Fibroblast of skin of scalp (primary cell): ENCODE data around the gene MEIS1.
A peak's percentile ranks its signal among the peaks of the same experiment; 100 is the strongest.

Source experiments
- DNase-seq: peaks from one replicate; pipeline ENCODE4 v3.0.0-alpha.2; 2013

The MEIS1 gene

DNA sequence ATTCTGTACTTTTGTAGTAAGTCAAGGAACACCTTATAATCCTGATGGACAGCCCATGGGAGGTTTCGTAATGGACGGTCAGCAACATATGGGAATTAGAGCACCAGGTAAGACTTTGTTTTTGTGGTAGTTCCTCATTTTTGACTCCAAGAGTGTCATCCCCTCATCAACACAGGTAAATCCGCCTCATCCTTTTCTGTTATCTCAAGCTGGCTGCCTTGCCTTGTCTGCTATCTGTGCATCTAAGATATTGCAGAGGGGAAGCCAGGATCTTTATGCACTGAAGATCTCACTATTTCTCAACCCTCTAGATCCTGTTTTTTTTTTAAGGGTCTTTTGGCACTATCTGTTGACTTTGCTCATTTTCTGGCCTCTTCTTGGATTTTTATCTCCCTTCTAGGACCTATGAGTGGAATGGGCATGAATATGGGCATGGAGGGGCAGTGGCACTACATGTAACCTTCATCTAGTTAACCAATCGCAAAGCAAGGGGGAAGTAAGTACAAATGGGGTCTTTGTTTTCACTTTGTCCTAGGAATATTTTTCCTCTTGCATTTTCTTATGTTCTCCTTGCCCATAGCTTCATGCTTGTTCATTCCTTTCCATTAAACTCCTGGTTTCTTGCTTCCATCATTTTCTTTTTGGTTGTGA lies 133.8 kb downstream of the MEIS1 start:
- no peak for DNase-seq

DNA sequence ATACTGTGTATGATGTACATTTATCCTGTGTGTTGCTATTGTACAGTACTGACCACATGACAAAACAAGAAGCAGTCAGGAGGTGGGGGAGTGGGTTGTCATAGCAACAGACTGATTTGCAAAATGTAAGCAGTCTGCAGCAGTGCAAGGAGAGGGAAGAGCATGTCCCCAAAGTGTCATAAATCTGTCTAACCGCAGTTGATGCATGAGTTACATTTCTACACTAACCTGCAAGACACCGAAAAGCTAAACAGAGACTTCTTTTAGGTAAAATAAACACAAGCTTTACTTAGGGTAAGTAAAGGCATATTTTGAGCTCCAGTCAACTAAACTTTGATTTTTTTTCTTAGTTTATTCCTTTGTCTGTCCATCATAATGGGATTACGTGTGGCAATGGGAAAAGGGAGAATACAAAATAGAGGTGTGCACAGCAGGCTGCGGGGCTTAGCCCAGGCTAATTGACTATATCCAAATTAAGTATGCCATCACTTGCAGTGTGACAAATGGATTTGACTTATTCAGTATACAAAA lies 134.5 kb downstream of the MEIS1 start:
- peak; percentile 55 for DNase-seq

DNA sequence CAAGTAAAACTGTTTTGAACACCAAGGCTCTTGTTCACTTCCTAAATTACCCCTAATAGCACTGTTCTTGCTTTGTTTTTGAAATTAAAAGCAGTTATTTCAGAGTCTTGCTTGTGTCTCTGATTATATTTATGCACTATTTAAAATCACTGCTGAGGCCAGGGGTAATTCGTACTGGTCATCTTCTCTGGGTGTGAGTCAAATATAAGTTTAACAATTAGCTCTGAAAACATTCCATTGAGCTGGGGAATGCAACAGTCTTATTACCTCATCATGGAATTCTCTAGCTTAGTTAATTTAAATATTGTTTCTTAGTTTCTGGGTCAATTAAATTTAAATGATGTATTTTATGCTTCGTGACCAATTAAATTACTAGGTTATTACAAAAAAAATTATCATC lies 135.0 kb downstream of the MEIS1 start:
- no peak for DNase-seq

DNA sequence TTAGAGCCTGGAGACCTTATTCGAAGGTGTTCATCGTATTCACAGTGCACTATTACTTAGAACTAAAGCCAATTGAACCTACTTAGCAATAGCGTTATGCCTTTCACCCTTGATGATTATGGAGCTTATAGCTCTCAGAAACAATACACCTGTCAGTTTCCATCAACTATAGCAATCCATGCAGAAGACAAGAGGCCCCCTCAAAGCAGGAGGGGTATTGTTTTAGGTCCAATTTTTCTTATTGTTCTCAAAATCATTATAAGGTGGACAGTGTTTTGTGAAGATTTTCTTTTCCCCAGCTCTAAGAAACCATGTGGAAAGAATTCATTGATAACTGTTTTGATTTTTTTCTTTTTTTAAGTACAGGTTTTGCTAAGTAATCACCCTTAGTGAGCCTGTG lies 135.5 kb downstream of the MEIS1 start:
- no peak for DNase-seq

DNA sequence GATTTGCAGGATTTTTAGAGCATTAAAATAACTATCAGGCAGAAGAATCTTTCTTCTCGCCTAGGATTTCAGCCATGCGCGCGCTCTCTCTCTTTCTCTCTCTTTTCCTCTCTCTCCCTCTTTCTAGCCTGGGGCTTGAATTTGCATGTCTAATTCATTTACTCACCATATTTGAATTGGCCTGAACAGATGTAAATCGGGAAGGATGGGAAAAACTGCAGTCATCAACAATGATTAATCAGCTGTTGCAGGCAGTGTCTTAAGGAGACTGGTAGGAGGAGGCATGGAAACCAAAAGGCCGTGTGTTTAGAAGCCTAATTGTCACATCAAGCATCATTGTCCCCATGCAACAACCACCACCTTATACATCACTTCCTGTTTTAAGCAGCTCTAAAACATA lies 137.0 kb downstream of the MEIS1 start:
- no peak for DNase-seq

DNA sequence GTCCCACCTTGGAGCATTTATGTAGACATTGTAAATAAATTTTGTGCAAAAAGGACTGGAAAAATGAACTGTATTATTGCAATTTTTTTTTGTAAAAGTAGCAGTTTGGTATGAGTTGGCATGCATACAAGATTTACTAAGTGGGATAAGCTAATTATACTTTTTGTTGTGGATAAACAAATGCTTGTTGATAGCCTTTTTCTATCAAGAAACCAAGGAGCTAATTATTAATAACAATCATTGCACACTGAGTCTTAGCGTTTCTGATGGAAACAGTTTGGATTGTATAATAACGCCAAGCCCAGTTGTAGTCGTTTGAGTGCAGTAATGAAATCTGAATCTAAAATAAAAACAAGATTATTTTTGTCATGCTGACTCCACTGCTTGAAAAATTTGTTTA lies 137.5 kb downstream of the MEIS1 start:
- no peak for DNase-seq

DNA sequence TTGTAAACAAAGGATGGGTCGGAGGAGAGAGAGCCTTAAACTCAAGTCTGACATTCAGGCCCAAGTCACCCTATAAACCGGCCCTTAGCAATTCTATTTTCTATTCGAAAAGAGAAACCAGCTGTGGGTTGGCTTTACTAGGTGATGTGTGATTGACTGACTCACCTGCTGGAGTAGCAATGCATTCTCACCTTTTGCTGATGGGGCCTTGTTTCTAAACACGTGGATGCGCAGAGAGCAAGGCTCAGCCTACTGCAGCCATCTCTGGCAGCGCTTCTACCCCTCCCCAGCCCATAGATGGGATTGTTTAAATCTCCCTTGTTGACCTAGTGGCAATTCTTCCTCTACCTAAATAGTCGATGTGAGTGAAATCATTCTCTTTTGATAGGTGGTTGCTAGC lies 138.5 kb downstream of the MEIS1 start:
- DNase-seq = no peak

DNA sequence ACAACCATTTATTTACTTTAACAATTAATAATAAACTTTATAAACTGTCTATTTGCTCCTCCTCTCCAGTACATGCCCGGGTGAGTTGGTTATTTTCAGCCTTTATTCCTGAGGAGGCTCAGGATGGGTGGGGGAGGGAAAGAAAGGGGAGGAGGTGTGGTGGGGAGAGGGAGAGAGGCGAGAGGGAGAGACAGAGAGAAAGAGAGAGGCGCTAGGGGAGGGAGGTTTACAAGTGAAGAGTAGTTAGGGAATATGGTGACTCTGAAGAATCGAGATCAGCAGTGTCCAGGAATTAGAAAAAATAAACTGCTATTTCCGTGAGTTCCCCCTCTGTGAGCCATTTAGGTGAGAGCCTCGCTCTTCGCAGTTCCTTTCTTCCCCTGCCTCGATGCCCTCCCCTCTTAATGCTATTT lies 138.9 kb downstream of the MEIS1 start:
- no peak for DNase-seq

DNA sequence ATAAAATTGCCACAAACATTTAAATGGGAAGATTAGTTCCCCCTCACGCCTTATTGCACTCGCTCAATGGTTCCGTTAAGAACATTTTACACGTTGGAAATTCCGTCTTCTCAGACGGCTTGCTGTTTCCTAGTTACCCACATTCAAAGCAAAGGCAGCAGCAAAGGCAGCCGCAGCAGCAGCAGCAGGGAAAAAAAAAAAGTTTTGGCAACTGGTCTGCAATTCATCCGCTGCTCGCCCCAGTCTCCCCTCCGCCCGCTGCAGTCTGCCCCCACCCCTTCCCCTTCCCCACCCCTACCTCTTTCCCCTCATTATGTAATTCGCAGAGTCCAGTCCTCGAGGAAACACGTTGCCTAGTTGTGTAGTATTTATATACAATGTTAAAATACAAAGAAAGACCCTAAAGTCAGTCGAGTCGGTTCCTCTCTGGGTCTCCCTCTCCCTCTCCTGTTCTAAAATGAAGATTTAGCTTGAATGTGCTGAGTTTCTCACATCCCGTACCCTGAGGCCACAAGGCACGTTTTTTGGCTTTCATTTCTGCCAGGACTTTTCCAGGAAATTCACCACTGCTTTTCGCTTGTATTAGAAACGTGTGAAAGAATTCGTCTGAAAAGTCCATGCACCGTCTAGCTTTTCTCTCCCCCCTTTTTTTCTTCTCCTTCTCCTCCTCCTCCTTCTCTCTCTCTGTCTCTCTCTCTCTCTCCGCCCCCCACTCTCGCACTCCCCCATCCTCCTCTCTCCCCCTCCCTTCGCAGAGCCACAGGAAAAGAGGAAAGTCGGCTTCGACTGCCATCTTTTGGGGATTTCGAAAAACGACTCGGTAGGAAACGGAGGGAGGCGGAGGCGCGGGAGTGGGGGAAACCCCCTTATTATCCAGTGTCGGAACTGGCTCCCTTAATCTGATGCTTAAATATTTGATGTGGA lies 140.0 kb downstream of the MEIS1 start:
- peak; percentile 92 for DNase-seq

DNA sequence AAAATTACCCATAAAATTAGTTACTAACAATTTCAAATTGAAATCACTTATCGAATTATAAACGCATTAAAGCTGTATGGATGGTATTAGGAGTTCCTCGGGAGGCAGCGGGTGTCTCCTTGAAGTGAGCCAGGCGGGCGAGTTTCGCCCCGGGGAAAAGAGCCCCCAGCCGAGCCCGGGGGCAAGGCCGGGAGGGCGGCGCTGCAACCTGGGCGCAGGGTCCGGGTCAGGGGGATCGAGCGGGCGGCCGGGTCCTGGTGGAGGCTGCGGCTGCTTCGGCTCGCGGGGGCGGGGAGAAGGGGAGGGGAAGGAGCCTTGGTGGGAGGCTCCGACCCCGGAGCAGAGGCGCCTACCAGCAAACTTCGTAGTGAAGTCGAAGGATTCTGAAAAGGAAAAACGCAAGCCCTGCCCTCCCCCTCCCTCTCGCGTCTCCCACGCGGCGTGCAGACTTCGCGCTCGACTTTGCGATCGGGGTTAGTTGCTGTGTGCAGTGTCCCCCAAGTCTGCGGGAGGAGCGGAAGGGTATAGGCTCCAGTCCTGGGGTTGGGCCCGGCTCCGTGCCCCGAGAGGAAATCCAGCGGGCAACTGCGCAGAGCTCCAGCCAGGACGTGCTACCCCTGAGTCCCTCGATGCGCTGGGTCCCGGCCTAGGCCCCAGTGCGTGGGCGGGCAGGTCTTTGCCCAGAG lies 140.8 kb downstream of the MEIS1 start:
- peak; percentile 41 for DNase-seq

DNA sequence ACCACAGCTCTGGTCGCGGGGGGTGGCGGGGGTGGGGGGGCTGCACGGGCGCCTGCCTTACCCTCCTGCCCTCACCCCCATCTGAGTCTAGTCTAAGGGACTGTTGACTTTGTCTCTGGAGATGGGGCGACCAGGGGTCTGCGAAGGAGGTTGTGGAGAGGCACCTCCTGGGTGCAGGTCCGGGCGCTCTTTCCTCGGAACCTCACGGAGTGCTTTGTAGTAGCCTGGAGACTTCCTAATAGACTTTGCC lies 141.3 kb downstream of the MEIS1 start:
- DNase-seq = no peak

DNA sequence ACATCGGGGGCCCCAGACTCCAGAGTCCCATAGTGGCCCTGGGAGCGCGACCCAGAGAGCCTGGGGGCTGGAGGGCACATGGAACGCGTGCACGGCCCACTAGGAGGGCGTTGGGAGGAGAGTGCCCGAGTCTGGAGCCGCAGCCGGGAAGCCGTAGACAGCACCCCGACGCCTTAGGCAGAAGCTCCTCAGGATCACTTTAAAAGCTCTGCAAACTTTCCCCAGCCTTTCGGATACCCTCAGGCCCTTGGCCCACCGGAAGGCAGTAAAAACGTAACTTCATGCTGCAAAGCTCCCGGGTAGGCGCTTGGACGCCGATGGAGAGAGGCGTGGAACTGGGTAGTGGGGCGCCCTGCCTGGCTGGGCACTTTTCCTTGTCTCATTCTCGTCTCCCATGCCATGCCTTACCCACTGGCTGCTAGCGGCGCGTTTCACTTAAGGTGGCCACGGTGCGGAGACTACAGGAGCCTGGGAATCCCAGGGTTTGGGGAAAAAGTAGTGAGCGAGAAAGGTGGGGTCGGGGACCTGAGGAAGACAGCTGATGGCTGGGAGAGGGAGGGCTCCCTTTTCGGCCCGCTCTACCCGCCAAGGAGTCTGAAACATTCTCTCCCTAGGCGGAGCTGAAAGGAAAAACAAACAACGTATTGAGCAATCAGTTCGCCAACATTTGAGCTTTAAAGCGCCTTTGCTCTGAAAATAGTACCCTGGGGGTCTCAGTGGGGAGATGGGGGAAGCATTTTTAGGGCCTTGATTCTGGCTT lies 141.8 kb downstream of the MEIS1 start:
- peak; percentile 57 for DNase-seq

DNA sequence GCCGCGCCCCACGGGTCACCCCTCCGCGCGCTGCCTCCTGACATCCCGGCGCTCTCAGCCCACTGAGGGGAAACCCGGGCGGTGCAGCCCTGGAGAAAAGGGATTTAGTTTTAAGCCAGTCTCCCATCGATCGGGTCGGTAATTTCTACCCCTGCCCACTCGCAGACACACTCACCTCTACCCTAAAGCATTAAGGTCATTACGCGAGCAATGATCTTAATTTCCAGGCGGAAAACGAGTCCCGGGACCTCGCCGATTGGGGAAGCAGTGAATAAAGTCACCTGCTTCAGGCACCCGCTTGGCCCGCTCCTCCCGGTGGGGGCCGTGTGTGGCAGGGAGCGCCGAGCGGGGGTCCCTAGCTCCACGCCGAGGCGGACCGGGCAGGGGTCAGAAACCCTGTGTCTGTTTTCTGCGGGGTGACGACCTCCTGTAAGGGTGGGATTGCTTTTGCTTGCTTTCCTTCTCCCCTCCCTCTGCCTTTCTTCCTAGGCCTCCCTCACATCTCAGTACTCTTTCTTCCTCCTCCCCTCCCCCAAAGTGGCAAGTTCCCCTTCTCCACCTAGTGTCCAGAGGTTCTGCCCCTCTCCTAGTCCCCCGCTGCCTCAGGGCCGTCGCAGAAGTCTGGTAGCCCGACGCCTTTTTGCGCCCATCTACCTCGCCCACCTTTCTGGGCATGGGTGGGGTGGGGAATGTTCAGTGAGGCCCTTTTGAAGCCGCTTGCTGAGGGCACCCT lies 142.6 kb downstream of the MEIS1 start:
- no peak for DNase-seq

DNA sequence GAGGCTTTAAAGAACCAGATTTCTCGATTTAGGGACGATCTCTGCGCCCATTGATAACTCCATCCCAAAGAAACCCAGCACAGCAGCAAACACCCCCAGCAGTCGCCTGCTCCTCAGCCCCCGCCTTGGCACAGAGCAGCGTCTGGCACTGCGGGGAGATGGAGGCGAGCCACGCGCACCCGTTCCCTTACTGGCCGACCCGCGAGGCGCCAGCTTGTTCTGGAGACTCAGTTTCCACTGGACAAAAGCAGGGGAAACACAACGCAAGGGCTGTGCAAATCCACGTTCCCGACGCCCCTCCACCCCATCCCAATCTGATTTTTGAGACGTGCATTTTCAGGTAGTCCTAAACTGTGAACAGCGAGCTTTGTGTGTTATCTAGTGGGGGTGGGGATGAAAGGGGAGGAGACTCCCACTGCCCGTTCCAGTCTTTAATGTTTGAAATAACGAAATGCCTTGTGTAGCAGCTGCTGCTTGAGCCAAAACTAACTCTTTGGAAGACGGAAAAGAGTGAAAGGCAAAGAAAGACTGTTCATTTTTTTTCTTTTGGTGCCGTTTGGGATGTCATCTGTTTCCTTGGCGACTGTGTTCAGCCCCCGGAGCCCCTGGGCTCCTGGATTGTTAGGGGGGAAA lies 143.2 kb downstream of the MEIS1 start:
- no peak for DNase-seq

DNA sequence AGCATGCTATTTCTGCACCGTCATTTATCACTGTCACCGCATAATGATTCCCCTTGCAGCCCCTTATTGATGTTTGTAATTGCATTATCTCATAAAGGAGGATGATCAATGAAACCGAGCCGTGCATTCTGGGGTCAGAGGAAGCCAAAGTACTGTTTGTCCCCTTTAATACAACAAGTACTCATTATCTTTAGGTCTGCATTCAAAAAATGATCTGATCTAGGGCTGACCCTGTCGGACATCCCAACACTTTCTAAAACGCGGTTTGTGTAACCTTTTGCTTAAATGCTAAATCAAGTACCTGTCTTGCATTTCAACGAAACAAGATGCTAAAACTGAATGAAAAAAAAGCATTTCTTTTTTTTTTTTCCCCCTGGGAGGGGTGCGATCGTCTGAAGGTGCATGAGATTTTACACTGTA lies 143.8 kb downstream of the MEIS1 start:
- no peak for DNase-seq

DNA sequence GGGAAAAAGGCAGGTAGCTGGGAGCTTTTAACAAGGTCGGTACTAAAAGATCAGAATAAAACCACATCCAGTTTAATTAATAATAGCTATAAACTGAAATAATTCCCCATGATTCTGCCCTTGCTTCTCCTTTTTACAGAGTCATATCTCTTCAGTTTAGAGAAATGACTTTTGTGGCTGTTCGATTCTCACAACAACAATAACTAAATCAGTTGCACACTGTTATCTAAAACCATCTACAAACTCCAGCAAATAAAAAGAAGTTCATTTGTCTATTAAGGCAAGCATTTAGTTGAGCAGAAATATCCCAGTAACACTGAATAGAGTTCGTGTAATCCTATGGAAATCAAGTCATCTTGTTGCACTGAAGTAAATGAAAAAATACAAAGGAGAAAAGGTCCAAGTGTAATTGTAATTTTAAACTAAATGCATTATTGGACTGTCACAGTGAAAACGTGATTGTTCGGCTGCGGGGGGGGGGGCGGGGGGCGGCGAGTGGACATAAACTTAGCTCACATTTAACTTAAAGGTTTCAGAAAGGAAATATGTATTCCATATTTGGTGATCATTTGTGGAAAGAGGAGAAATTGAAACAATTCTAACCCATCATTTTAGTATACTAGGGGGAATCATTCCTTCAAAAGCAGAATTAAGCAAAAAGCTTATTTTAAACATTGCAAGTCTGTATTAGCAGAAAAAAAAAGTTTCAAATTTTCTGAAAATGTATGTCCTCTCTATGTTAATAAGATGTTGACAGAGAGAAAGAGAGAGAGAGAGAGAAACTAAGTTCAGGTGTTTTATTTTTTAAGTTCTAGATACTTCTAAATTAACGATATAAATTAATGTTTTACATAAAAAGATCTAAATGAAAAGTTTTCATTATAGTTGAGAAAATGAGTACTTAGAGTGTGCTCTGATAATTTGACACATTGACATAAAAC lies 144.5 kb downstream of the MEIS1 start:
- no peak for DNase-seq

DNA sequence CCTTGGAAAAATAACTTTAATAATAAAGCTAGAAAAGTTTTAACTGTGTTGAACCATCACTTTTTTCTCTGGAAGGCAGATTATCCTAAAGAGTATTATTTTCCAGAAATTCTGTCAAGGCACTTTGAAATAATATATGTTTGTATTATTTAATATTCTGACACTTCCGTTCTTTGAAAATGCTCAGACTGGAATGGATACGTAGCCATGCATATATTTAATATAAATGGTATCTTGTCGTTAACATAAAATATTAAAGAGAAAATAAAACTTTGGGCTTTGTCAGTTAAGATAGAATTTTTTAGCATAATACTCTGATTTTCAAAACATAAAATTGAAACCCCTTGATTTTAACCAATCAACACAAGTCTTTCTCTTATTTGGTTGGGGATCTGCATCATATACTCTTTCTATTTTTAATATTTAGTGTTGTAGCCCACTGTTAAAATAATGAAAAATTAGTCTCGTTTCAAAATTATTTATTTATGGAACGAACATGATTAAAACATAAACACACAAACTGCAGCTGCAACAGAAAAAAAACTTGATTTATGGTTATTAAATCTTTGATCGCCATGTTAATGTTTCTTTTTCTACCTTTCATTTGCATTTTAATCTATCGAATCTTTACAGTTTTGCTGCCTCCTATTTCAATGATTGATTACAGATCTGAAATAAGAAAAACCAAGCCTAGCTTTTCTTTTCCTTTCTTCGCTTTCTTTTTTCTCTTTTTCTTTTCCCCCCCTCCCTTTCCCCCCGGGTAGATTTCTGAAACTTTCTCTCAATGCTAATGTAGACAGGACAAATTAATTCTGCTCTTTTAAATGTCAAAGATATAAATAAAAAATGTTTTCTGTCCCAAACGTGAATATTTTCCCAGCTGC lies 145.5 kb downstream of the MEIS1 start:
- no peak for DNase-seq

DNA sequence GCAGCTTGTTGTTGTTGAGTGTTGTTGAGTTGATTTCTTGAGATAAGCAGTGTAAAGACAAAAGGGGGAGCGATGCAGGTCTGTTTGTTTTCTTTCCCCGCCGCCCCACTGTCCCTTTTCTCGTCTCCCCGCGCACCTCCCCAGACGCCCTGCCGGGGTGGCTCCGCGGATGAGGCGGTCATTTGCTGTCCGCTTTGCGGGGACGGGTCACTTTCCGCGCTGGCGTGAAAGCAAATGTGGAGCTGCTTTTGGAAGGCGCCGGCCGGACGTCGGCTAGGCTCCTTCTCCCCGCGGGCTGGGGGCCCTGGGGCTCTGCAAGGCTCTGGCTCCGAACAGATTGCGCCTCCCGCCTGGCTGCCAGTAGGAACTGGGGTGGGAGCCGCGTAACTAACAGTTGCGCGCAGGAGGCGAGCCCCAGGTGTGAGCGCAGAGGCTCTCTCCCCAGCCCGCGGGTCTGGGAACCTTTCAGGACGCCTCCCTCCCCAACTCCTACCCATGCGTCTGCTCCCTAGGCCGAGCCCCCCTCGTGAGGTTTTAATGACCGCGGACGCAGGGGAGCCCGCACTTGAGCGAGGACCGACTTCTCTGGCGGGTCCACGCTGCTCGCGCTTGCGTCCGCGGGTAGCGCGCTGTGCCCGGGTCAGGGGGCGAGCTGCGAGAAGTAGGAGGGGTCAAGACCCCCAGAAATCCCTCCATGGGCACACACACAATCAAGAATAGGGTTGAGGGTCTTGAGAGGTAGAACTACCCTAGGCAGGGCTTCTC lies 146.6 kb downstream of the MEIS1 start:
- peak; percentile 36 for DNase-seq
